CD4-positive, CD25-positive, alpha-beta regulatory T cell (primary cell): ENCODE results near the gene EGLN3. TPM values are rescaled to one million over a fixed set of nuclear protein-coding genes. Genes with fewer than 3 reads are reported as not detected.
"Not testable (repeated sequence)": the region's sequence is repeated elsewhere in the genome, so short reads cannot be mapped to it uniquely, and the experiment has no call there.

Source experiments
- ATAC-seq, 2 donors: fragments of 150-1000 bp; cut with Tn5 transposase; one replicate each; pipeline ENCODE4 v1.10.0; 2021; ENCODE audit warnings: low read depth in 2 of 2, moderate number of reproducible peaks in 2 of 2, moderate library complexity in 1 of 2
- DNase-seq, 3 donors: peaks; one replicate each; pipeline versions ENCODE4 v3.0.0 to v3.0.0-alpha.2; 2012 to 2022; ENCODE audit warnings: mixed read lengths in 1 of 3
- H3K27ac ChIP-seq: one replicate; pipeline ENCODE4 v1.7.0; 2013; ENCODE audit warnings: mild to moderate bottlenecking, low read length; ENCODE audit not compliant: insufficient read depth, poor library complexity, severe bottlenecking
- H3K27me3 ChIP-seq: one replicate; pipeline ENCODE4 v1.7.0; 2013; ENCODE audit warnings: low read length; ENCODE audit not compliant: control insufficient read depth, insufficient read depth
- H3K36me3 ChIP-seq: one replicate; pipeline ENCODE4 v1.7.0; 2013; ENCODE audit warnings: mild to moderate bottlenecking, low read length, moderate library complexity; ENCODE audit not compliant: control insufficient read depth, insufficient read depth
- H3K4me1 ChIP-seq: 2 replicates; pipeline ENCODE4 v1.7.0; 2013; ENCODE audit warnings: mild to moderate bottlenecking, low read length; ENCODE audit not compliant: insufficient read depth, control insufficient read depth, poor library complexity, severe bottlenecking
- H3K4me3 ChIP-seq: one replicate; pipeline ENCODE4 v1.7.0; 2013; ENCODE audit warnings: low read depth, mild to moderate bottlenecking, low read length, moderate library complexity
- H3K9me3 ChIP-seq, 2 experiments: 1 replicate in 1 of 2; 2 replicates in 1 of 2; pipeline ENCODE4 v1.7.0; 2013; ENCODE audit warnings: low read length in 2 of 2, mild to moderate bottlenecking in 1 of 2, moderate library complexity in 1 of 2; ENCODE audit not compliant: control insufficient read depth in 2 of 2
- H3K27ac Mint-ChIP-seq, 3 donors: one replicate each; pipeline ENCODE4 v1.8.0; 2020 to 2022; ENCODE audit warnings: mild to moderate bottlenecking in 3 of 3, mixed read lengths in 3 of 3, moderate library complexity in 2 of 3
- H3K27me3 Mint-ChIP-seq: one replicate; pipeline ENCODE4 v1.8.0; 2022; ENCODE audit warnings: mild to moderate bottlenecking, mixed read lengths
- H3K36me3 Mint-ChIP-seq: one replicate; pipeline ENCODE4 v1.8.0; 2020; ENCODE audit warnings: mixed read lengths
- H3K4me1 Mint-ChIP-seq, 4 donors: one replicate each; pipeline ENCODE4 v1.8.0; 2020 to 2022; ENCODE audit warnings: mixed read lengths in 4 of 4, mild to moderate bottlenecking in 1 of 4
- H3K4me3 Mint-ChIP-seq, 4 donors: one replicate each; pipeline ENCODE4 v1.8.0; 2020 to 2022; ENCODE audit warnings: mild to moderate bottlenecking in 4 of 4, mixed read lengths in 4 of 4, moderate library complexity in 3 of 4
- H3K9me3 Mint-ChIP-seq, 7 donors: one replicate each; pipeline ENCODE4 v1.8.0; 2020 to 2022; ENCODE audit warnings: mixed read lengths in 7 of 7, mild to moderate bottlenecking in 3 of 7, moderate library complexity in 2 of 7
- polyA plus RNA-seq, 4 donors: library from polyadenylated mRNA; unstranded; fragments of 300-500 nt; fragmentation: Illumina TruSeq; gene quantifications; one replicate each; pipeline ENCODE4 v1.2.3, GENCODE V29; 2021
- total RNA-seq: library from RNA; stranded (reverse); gene quantifications from one replicate; pipeline ENCODE4 v1.2.3, GENCODE V29; 2022

Gene EGLN3
- total and polyA plus RNA-seq, 5 donors from 2014 or later: 0.24 to 1.4 TPM; not detected in 3

DNA sequence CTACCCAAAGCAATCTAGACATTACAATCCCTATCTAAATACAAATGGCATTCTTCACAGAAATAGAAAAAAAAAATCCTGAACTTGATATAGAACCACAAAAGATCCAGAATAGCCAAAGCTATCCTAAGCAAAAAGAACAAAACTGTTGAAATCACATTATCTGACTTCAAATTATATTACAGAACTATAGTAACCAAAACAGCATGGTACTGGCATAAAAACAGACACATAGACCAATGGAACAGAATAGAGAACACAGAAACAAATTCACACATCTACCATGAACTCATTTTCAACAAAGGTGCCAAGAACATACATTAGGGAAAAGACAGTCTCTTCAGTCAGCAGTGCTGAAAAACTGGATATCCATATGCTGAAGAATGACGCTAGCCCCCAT, 19.0 kb upstream of the EGLN3 start:
- H3K4me3 Mint-ChIP-seq, ATAC-seq: not testable (repeated sequence)
- peaks cover 0 to 10% (median 3%) of the 10 kb centered on the region in 7 donors for H3K9me3 Mint-ChIP-seq

DNA sequence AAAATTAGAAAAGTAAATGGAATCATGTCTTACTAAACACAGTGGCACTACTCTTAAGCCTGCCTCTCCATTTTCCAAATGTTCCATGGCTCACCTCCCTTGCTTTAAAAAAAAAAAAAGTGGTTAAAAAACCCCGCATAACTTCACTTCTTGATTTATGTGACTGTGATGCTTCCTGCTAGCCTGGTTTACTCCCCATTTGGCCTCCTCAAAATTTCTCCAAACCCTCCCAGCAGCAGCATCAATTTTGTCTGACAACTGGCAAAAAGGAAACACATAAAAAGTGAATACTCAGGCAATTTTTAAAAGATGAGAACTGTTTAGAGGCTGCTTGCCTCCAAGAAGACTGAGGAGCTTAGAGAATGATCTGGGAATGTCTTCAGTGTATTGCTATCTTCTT, 17.8 kb upstream of the EGLN3 start:
- Histone ChIP-seq H3K27me3 (no peaks in the 10 kb centered on the region), H3K4me1 (no peaks in the 10 kb centered on the region), H3K4me3 (no peak overlapping the region), H3K9me3 (no peaks in the 10 kb centered on the region), H3K36me3 (no peaks in the 10 kb centered on the region), H3K27ac (no peak overlapping the region)
- H3K9me3 Mint-ChIP-seq: peaks cover 0 to 10% (median 3%) of the 10 kb centered on the region in 7 donors
- H3K27ac Mint-ChIP-seq: no peak overlapping the region
- no peak overlapping the region for H3K4me3 Mint-ChIP-seq
- no peaks in the 10 kb centered on the region for H3K4me1 Mint-ChIP-seq
- no peaks in the 10 kb centered on the region for H3K36me3 Mint-ChIP-seq
- H3K27me3 Mint-ChIP-seq: peaks cover 5% of the 10 kb centered on the region
- DNase-seq (no peak), ATAC-seq (no peak)

More for the DNA sequence above, 19.0 kb upstream of the EGLN3 start:
- H3K27ac Mint-ChIP-seq, H3K4me1 ChIP-seq, H3K9me3 ChIP-seq, H3K27me3 ChIP-seq, H3K27ac ChIP-seq, H3K36me3 ChIP-seq, H3K4me1 Mint-ChIP-seq, H3K36me3 Mint-ChIP-seq, H3K27me3 Mint-ChIP-seq, DNase-seq, H3K4me3 ChIP-seq: not testable (repeated sequence)

DNA sequence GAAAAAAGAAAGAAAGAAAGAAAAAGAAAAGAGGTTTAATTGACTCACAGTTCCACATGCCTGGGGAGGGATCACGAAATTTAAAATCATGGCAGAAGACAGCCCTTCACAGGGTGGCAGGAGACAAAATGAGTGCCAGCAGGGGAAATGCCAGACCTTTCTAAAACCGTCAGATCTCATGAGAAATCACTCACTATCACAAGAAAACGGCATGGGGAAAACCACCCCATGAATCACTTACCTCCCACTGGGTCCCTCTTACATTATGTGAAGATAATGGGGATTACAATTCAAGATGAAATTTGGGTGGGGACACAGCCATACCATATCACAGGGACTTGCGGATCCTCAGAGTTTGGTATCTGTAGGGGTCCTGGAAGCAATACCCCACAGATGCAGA, 16.3 kb upstream of the EGLN3 start:
- Histone ChIP-seq H3K27ac (no peak overlapping the region), H3K4me1 (no peaks in the 10 kb centered on the region), H3K27me3 (no peaks in the 10 kb centered on the region), H3K4me3 (no peak overlapping the region), H3K36me3 (no peaks in the 10 kb centered on the region), H3K9me3 (no peaks in the 10 kb centered on the region)
- Mint-ChIP-seq H3K9me3 (peaks cover 0 to 10% (median 3%) of the 10 kb centered on the region in 7 donors), H3K4me1 (no peaks in the 10 kb centered on the region), H3K27ac (no peak overlapping the region), H3K4me3 (no peak overlapping the region), H3K27me3 (peaks cover 5% of the 10 kb centered on the region), H3K36me3 (no peaks in the 10 kb centered on the region)
- DNase-seq: no peak
- ATAC-seq: no peak

DNA sequence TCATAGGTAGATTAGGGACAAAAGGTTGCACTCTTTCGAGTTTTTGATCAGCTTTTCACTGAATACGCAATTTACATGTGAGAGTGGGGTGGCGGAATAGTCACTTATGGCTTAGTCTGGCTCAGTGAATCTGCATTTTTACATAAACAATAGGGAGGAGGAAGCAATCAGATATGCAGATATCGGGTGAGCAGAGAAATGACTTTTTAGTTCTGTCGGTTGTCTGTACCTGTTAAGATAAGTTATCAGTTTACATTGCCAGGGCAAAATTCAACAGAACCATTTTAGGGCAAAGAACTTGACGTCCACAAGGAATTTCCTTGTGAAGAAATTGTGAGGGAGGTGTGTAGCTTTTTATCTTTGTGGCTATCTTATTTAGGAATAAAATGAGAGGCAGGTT, 15.4 kb upstream of the EGLN3 start:
- Histone ChIP-seq H3K27me3 (no peaks in the 10 kb centered on the region), H3K27ac (no peak overlapping the region), H3K9me3 (no peaks in the 10 kb centered on the region), H3K36me3 (no peaks in the 10 kb centered on the region), H3K4me1 (no peaks in the 10 kb centered on the region), H3K4me3 (no peak overlapping the region)
- ATAC-seq (no peak), DNase-seq (no peak)
- peaks cover 5% of the 10 kb centered on the region for H3K27me3 Mint-ChIP-seq
- no peaks in the 10 kb centered on the region for H3K4me1 Mint-ChIP-seq
- H3K9me3 Mint-ChIP-seq: peaks cover 0 to 10% (median 3%) of the 10 kb centered on the region in 7 donors
- H3K36me3 Mint-ChIP-seq: no peaks in the 10 kb centered on the region
- no peak overlapping the region for H3K27ac Mint-ChIP-seq
- H3K4me3 Mint-ChIP-seq: no peak overlapping the region

DNA sequence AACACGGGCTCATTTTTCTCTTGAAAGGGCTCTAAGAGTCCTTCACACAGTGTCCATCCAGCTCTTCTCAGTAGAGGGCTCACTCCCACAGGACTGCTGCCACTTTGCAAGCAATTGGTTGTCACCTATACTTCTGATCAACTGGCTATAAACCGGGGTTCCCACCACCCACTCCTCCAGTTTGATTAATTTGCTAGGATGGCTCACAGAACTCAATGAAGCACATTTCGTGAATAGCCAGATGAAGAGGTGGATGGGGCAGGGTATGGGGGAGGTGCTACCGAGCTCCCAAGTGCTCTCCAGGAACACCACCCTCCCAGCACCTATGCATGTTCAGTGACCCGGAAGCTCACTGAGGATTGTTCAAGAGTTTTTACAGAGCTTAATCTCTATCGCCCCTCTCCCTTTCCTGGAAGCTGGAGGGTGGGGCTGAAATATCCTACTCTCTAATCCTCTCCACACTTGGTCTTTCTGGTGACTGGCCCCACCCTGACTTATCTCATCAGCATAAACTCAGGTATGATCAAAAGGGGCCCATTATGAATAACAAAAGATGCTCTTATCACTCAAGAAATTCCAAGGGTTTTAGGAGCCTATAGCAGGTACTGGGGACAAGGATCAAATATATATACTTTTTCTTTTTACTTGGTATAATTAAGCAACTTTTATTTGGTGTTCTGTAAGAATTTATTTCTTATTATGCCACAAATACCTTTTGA, 13.9 kb upstream of the EGLN3 start:
- Histone ChIP-seq H3K9me3 (no peaks in the 10 kb centered on the region), H3K27me3 (no peaks in the 10 kb centered on the region), H3K4me3 (no peak overlapping the region), H3K4me1 (no peaks in the 10 kb centered on the region), H3K27ac (no peak overlapping the region), H3K36me3 (no peaks in the 10 kb centered on the region)
- Mint-ChIP-seq H3K27ac (no peak overlapping the region), H3K4me1 (no peaks in the 10 kb centered on the region), H3K4me3 (no peak overlapping the region), H3K27me3 (no peaks in the 10 kb centered on the region), H3K9me3 (peaks cover 0 to 4% (median 3%) of the 10 kb centered on the region in 7 donors), H3K36me3 (no peaks in the 10 kb centered on the region)
- ATAC-seq (no peak), DNase-seq (no peak)

DNA sequence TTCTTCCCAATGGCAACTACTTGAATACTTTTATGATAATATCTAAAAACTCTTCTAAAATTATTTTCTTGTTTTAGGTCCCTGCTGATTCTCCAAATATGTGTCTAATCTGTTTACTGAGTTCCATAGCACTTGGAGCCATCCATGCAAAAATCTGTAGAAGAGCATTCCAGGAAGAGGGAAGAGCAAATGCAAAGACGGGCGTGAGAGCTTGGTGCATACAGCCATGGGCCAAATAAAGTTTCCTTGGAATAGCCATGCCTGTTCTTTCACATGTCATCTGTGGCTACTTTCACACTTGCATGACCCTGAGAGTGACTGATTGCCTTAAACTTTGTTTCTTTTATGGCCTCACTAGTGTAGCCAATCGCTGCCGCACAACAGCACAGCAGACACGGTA, 13.0 kb upstream of the EGLN3 start:
- H3K27me3 Mint-ChIP-seq: no peaks in the 10 kb centered on the region
- H3K9me3 Mint-ChIP-seq: peaks cover 0 to 4% (median 3%) of the 10 kb centered on the region in 7 donors
- H3K36me3 ChIP-seq: no peaks in the 10 kb centered on the region
- no peaks in the 10 kb centered on the region for H3K9me3 ChIP-seq
- no peak overlapping the region for H3K4me3 Mint-ChIP-seq
- ATAC-seq (no peak), DNase-seq (no peak)
- H3K27ac Mint-ChIP-seq: no peak overlapping the region
- H3K4me1 ChIP-seq: no peaks in the 10 kb centered on the region
- no peaks in the 10 kb centered on the region for H3K27me3 ChIP-seq
- no peak overlapping the region for H3K27ac ChIP-seq
- H3K4me1 Mint-ChIP-seq: no peaks in the 10 kb centered on the region
- no peaks in the 10 kb centered on the region for H3K36me3 Mint-ChIP-seq
- no peak overlapping the region for H3K4me3 ChIP-seq

DNA sequence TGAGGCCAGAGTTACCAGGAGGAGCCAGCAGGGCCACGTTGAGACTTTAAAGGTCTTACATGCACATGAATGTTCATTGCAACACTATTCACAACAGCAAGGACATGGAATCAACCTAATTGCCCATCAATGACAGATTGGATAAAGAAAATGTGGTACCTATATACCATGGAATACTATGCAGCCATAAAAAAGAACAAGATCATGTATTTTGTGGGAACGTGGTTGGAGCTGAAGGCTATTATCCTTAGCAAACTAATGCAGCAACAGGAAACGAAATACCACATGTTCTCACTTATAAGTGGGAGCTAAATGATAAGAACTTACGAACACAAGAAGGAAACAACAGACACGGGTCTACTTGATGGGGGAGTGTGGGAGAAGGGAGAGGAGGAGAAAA, 11.6 kb upstream of the EGLN3 start:
- not testable (repeated sequence) for H3K36me3 Mint-ChIP-seq, H3K27me3 ChIP-seq, H3K4me1 ChIP-seq, H3K27ac ChIP-seq, H3K4me3 Mint-ChIP-seq, ATAC-seq, H3K36me3 ChIP-seq, H3K9me3 ChIP-seq, H3K27me3 Mint-ChIP-seq, H3K4me1 Mint-ChIP-seq, H3K27ac Mint-ChIP-seq, DNase-seq, H3K9me3 Mint-ChIP-seq, H3K4me3 ChIP-seq

DNA sequence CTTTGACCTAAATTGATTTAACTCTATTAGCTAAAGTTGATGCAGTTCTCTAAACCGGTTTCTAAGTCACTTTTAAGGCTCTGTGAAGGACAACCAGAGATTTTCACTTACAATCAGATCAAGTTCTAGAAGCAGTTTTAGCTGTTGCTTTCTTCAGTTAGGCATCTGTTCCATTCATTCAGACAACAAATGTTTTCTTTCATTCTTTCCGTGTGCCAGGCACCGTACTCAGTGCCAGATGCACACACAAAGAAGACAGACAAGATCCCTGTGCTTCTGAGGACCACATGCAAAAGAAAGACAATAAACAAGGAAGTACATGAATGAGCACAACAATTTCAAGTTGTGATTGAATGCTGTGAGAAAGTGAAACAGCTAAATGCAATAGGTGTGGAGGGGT, 11.1 kb upstream of the EGLN3 start:
- H3K4me1 Mint-ChIP-seq: no peaks in the 10 kb centered on the region
- H3K4me3 ChIP-seq: no peak overlapping the region
- H3K9me3 ChIP-seq: no peaks in the 10 kb centered on the region
- no peaks in the 10 kb centered on the region for H3K27me3 Mint-ChIP-seq
- DNase-seq (no peak), ATAC-seq (no peak)
- no peaks in the 10 kb centered on the region for H3K36me3 Mint-ChIP-seq
- H3K36me3 ChIP-seq: no peaks in the 10 kb centered on the region
- H3K27ac Mint-ChIP-seq: no peak overlapping the region
- no peak overlapping the region for H3K4me3 Mint-ChIP-seq
- H3K27ac ChIP-seq: no peak overlapping the region
- H3K27me3 ChIP-seq: no peaks in the 10 kb centered on the region
- H3K4me1 ChIP-seq: no peaks in the 10 kb centered on the region
- peaks cover 0 to 4% (median 1%) of the 10 kb centered on the region in 7 donors for H3K9me3 Mint-ChIP-seq
